ENCODE measurements around the gene MARCHF4. TPM values are rescaled to one million over a fixed set of nuclear protein-coding genes. Genes with fewer than 3 reads are reported as not detected.

The MARCHF4 gene
- polyA plus RNA-seq, 1 donor (not counting 4 experiments of a cell fraction or from before 2014, with no cell fraction given): 5.3 TPM

GRCh38 chr2:216404010-216404618 is 31.8 kb upstream of the MARCHF4 start:
- FAIRE-seq (no peak), DNase-seq (ENCODE audit: low read depth, low spot score) (no peak)
- H3K27ac ChIP-seq (ENCODE audit: control insufficient read depth, insufficient read depth, low read length): no peak overlapping the region

GRCh38 chr2:216402751-216403150 is 30.5 kb upstream of the MARCHF4 start:
- DNase-seq (ENCODE audit: low read depth, low spot score) (no peak), FAIRE-seq (no peak)
- no peaks in the 10 kb centered on the region for H3K4me1 ChIP-seq (ENCODE audit: control insufficient read depth, extremely low read depth, insufficient read depth, low read length)
- no peak for TF ChIP-seq CTCF (optimal IDR thresholded peaks at IDR 0.05 in 1 of 3, IDR thresholded peaks at IDR 0.05 in 1 of 3, conservative IDR thresholded peaks at IDR 0.05 in 1 of 3; ENCODE audit: extremely low read depth in 1 of 3, insufficient read depth in 2 of 3, low read length in 3 of 3)
- no peak for TF ChIP-seq EZH2 (IDR thresholded peaks at IDR 0.05; ENCODE audit: low read length)
- H3K27me3 ChIP-seq (ENCODE audit: control insufficient read depth, extremely low read depth, insufficient read depth, low read length): no peaks in the 10 kb centered on the region
- H3K9me3 ChIP-seq (ENCODE audit: control insufficient read depth, low read depth, low read length): no peaks in the 10 kb centered on the region
- H3K36me3 ChIP-seq (ENCODE audit: control insufficient read depth in 2 of 2, extremely low read depth in 1 of 2, insufficient read depth in 2 of 2, low read length in 2 of 2): no peaks in the 10 kb centered on the region
- no peak overlapping the region for H3K27ac ChIP-seq (ENCODE audit: control insufficient read depth, insufficient read depth, low read length)
- no peak overlapping the region for H2AFZ ChIP-seq (ENCODE audit: control insufficient read depth, low read length)
- H3K9me1 ChIP-seq (ENCODE audit: control insufficient read depth, extremely low read depth, insufficient read depth, low read length): no peaks in the 10 kb centered on the region
- no peaks in the 10 kb centered on the region for H3K79me2 ChIP-seq (ENCODE audit: control insufficient read depth, insufficient read depth, low read length)
- no peaks in the 10 kb centered on the region for H4K20me1 ChIP-seq (ENCODE audit: control insufficient read depth, extremely low read depth, insufficient read depth, low read length)
- no peak overlapping the region for H3K4me3 ChIP-seq (ENCODE audit: control insufficient read depth in 2 of 3, extremely low read depth in 1 of 3, insufficient read depth in 2 of 3, low read depth in 1 of 3, low read length in 3 of 3)
- H3K9ac ChIP-seq (ENCODE audit: control insufficient read depth, extremely low read depth, insufficient read depth, low read length): no peak overlapping the region
- H3K4me2 ChIP-seq (ENCODE audit: control insufficient read depth, extremely low read depth, insufficient read depth, low read depth, low read length): no peak overlapping the region
- dilution Hi-C loops (cut with MboI; ENCODE audit: extremely low pct_ligation_motif_present, low sequenced_read_pairs): no loop called here

More at GRCh38 chr2:216404010-216404618, 31.8 kb upstream of the MARCHF4 start:
- Histone ChIP-seq H3K36me3 (ENCODE audit: control insufficient read depth in 2 of 2, extremely low read depth in 1 of 2, insufficient read depth in 2 of 2, low read length in 2 of 2) (no peaks in the 10 kb centered on the region), H4K20me1 (ENCODE audit: control insufficient read depth, extremely low read depth, insufficient read depth, low read length) (no peaks in the 10 kb centered on the region), H3K9ac (ENCODE audit: control insufficient read depth, extremely low read depth, insufficient read depth, low read length) (no peak overlapping the region), H3K27me3 (ENCODE audit: control insufficient read depth, extremely low read depth, insufficient read depth, low read length) (no peaks in the 10 kb centered on the region), H2AFZ (ENCODE audit: control insufficient read depth, low read length) (no peak overlapping the region), H3K9me1 (ENCODE audit: control insufficient read depth, extremely low read depth, insufficient read depth, low read length) (no peaks in the 10 kb centered on the region), H3K79me2 (ENCODE audit: control insufficient read depth, insufficient read depth, low read length) (no peaks in the 10 kb centered on the region), H3K9me3 (ENCODE audit: control insufficient read depth, low read depth, low read length) (no peaks in the 10 kb centered on the region), H3K4me1 (ENCODE audit: control insufficient read depth, extremely low read depth, insufficient read depth, low read length) (no peaks in the 10 kb centered on the region), H3K4me3 (ENCODE audit: control insufficient read depth in 2 of 3, extremely low read depth in 1 of 3, insufficient read depth in 2 of 3, low read depth in 1 of 3, low read length in 3 of 3) (no peak overlapping the region), H3K4me2 (ENCODE audit: control insufficient read depth, extremely low read depth, insufficient read depth, low read depth, low read length) (no peak overlapping the region)
- dilution Hi-C loops (cut with MboI; ENCODE audit: extremely low pct_ligation_motif_present, low sequenced_read_pairs): no loop called here
- peak; percentile 73 to 85 (median 82) for TF ChIP-seq CTCF (optimal IDR thresholded peaks at IDR 0.05 in 1 of 3, IDR thresholded peaks at IDR 0.05 in 1 of 3, conservative IDR thresholded peaks at IDR 0.05 in 1 of 3; ENCODE audit: extremely low read depth in 1 of 3, insufficient read depth in 2 of 3, low read length in 3 of 3)
- TF ChIP-seq EZH2 (IDR thresholded peaks at IDR 0.05; ENCODE audit: low read length): no peak
